Thyroid gland (tissue), 4 donors: Measurements from ENCODE around the gene BICRA.

Experiments
- POLR2A ChIP-seq, 2 donors: fragments of 450-650 bp; IDR thresholded peaks; one replicate each; pipeline ENCODE4 v1.6.1; 2017; ENCODE audit warnings: antibody characterized with exemption in 2 of 2, mild to moderate bottlenecking in 2 of 2, moderate library complexity in 1 of 2
- TF ChIP-seq, protein P1 (sequence below), 6 experiments: fragments of 200-600 bp in 3 of 6; fragments of 450-650 bp in 3 of 6; sonication (generic) in 3 of 6; IDR thresholded peaks; one replicate each; pipeline ENCODE4 v1.5.1; 2016 to 2019; ENCODE audit warnings: antibody characterized with exemption in 6 of 6, mild to moderate bottlenecking in 2 of 6, inconsistent platforms in 1 of 6, moderate library complexity in 1 of 6

DNA sequence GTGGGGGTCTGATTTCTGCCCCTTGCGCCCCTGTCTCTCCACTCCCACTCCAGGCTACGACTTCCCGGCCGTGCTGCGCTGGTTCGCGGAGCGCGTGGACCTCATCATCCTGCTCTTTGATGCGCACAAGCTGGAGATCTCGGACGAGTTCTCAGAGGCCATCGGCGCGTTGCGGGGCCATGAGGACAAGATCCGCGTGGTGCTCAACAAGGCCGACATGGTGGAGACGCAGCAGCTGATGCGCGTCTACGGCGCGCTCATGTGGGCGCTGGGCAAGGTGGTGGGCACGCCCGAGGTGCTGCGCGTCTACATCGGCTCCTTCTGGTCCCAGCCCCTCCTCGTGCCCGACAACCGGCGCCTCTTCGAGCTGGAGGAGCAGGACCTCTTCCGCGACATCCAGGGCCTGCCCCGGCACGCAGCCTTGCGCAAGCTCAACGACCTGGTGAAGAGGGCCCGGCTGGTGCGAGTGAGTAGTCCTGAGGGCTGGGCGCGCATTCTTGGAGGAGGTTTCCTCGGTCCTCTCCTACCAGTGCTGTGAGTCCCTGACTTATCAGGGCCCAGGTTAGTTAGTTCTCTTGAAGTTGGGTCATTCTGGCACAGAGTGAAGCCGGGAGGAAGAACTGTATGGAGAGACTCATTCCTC lies 116.9 kb downstream of the BICRA start:
- TF ChIP-seq, protein P1, sequence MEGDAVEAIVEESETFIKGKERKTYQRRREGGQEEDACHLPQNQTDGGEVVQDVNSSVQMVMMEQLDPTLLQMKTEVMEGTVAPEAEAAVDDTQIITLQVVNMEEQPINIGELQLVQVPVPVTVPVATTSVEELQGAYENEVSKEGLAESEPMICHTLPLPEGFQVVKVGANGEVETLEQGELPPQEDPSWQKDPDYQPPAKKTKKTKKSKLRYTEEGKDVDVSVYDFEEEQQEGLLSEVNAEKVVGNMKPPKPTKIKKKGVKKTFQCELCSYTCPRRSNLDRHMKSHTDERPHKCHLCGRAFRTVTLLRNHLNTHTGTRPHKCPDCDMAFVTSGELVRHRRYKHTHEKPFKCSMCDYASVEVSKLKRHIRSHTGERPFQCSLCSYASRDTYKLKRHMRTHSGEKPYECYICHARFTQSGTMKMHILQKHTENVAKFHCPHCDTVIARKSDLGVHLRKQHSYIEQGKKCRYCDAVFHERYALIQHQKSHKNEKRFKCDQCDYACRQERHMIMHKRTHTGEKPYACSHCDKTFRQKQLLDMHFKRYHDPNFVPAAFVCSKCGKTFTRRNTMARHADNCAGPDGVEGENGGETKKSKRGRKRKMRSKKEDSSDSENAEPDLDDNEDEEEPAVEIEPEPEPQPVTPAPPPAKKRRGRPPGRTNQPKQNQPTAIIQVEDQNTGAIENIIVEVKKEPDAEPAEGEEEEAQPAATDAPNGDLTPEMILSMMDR (IDR thresholded peaks at IDR 0.05): no peak
- no peak for TF ChIP-seq POLR2A (IDR thresholded peaks at IDR 0.05)
